Spleen (tissue), 11 donors: ENCODE measurements around the gene MAST4. TPM values are rescaled to one million over a fixed set of nuclear protein-coding genes. Genes with fewer than 3 reads are reported as not detected.

Source experiments
- DNase-seq: peaks from one replicate; pipeline ENCODE4 v3.0.0-alpha.2; 2020
- H3K27ac ChIP-seq, 8 donors: fragments of 200-600 bp; sonication (generic) in 7 of 8; 1 replicate in 4 of 8; 2 replicates in 4 of 8; pipeline versions ENCODE4 v1.5.0 to v1.8.0; 2016 to 2021; ENCODE audit warnings: inconsistent platforms in 4 of 8, mild to moderate bottlenecking in 4 of 8, moderate library complexity in 1 of 8
- H3K27me3 ChIP-seq, 7 donors: fragments of 200-600 bp; sonication (generic) in 6 of 7; replicated peaks in 1 of 7; 1 replicate in 4 of 7; 2 replicates in 3 of 7; pipeline versions ENCODE4 v1.5.0 to v1.8.0; 2016 to 2021; ENCODE audit warnings: inconsistent platforms in 3 of 7, mild to moderate bottlenecking in 1 of 7
- H3K36me3 ChIP-seq, 6 donors: fragments of 200-600 bp; sonication (generic) in 5 of 6; 1 replicate in 4 of 6; 2 replicates in 2 of 6; pipeline versions ENCODE4 v1.5.0 to v1.8.0; 2016 to 2021; ENCODE audit warnings: inconsistent platforms in 2 of 6
- H3K4me1 ChIP-seq, 6 donors: fragments of 200-600 bp; sonication (generic) in 5 of 6; 1 replicate in 3 of 6; 2 replicates in 3 of 6; pipeline versions ENCODE4 v1.5.0 to v1.8.0; 2016 to 2021; ENCODE audit warnings: inconsistent platforms in 3 of 6
- H3K4me3 ChIP-seq, 8 donors: fragments of 200-600 bp; sonication (generic) in 7 of 8; 1 replicate in 4 of 8; 2 replicates in 4 of 8; pipeline versions ENCODE4 v1.5.0 to v1.8.0; 2016 to 2021; ENCODE audit warnings: inconsistent platforms in 4 of 8, mild to moderate bottlenecking in 4 of 8, moderate library complexity in 2 of 8
- H3K9me3 ChIP-seq, 8 donors: fragments of 200-600 bp; sonication (generic) in 7 of 8; 1 replicate in 4 of 8; 2 replicates in 4 of 8; pipeline versions ENCODE4 v1.5.0 to v1.8.0; 2016 to 2021; ENCODE audit warnings: inconsistent platforms in 4 of 8
- POLR2A ChIP-seq, 3 donors: fragments of 450-650 bp; IDR thresholded peaks; one replicate each; pipeline ENCODE4 v1.5.1; 2017; ENCODE audit warnings: antibody characterized with exemption in 3 of 3, mild to moderate bottlenecking in 1 of 3
- POLR2AphosphoS5 ChIP-seq, 3 donors: sonication (generic); formaldehyde crosslinking; IDR thresholded peaks; one replicate each; pipeline ENCODE4 v1.5.1; 2017; ENCODE audit warnings: antibody characterized with exemption in 3 of 3
- WGBS, 5 donors: extraction: QIAGEN DNeasy Blood & Tissue Kit in 3 of 5; methylation state at CpG; one replicate each; pipeline versions ENCODE4 v1.1.5 to v1.1.7; 2013 to 2018; 5-methylcytosine and 5-hydroxymethylcytosine counted together
- intact Hi-C: fragments of 100-400 bp; cut with DNase I; formaldehyde crosslinking; loops from one replicate; pipeline ENCODE4 v1.15.0; 2023; ENCODE audit warnings: low total_unique reads
- polyA plus RNA-seq, 3 donors: library from polyadenylated mRNA; stranded (reverse); fragments of 200-250 nt; gene quantifications; one replicate each; pipeline ENCODE4 v1.2.1, GENCODE V29; 2013
- total RNA-seq, 7 donors: library from RNA; depleted of rRNA in 3 of 7; stranded (reverse); fragments of >200 nt in 3 of 7; fragmentation: NEBNext Ultra II Directional in 4 of 7; extraction: Animal tissue kit (Norgen Biotek cat#: 25700) in 4 of 7; gene quantifications; one replicate each; pipeline versions ENCODE4 v1.1.0 to v1.2.1, GENCODE V29; 2016 to 2021
- TF ChIP-seq, protein P1 (sequence below), 11 experiments: fragments of 200-600 bp in 7 of 11; fragments of 450-650 bp in 4 of 11; sonication (generic) in 4 of 11; IDR thresholded peaks in 8 of 11; conservative IDR thresholded peaks in 3 of 11; 1 replicate in 7 of 11; 2 replicates in 4 of 11; pipeline versions ENCODE4 v1.4.0 to v1.8.0; 2016 to 2021; ENCODE audit warnings: antibody characterized with exemption in 11 of 11, inconsistent platforms in 4 of 11, mild to moderate bottlenecking in 1 of 11
- donor health status: healthy with polysubstance abuse.
- donor health status: DM: no; HTN: no; CAD: no; lungs with moderate emphysema.
- donor health status: DM: no; HTN: no; CAD: no.
- donor health status: Bipolar disorder and iron deficiency.
- donor health status: healthy.
- donor health status: DM: no; HTN: no; CAD: no.
- donor health status: DM: yes; HTN: yes; CAD: no.

Gene MAST4
- total and polyA plus RNA-seq, 10 donors = 2.5 to 43.7 (median 25.4) TPM

DNA sequence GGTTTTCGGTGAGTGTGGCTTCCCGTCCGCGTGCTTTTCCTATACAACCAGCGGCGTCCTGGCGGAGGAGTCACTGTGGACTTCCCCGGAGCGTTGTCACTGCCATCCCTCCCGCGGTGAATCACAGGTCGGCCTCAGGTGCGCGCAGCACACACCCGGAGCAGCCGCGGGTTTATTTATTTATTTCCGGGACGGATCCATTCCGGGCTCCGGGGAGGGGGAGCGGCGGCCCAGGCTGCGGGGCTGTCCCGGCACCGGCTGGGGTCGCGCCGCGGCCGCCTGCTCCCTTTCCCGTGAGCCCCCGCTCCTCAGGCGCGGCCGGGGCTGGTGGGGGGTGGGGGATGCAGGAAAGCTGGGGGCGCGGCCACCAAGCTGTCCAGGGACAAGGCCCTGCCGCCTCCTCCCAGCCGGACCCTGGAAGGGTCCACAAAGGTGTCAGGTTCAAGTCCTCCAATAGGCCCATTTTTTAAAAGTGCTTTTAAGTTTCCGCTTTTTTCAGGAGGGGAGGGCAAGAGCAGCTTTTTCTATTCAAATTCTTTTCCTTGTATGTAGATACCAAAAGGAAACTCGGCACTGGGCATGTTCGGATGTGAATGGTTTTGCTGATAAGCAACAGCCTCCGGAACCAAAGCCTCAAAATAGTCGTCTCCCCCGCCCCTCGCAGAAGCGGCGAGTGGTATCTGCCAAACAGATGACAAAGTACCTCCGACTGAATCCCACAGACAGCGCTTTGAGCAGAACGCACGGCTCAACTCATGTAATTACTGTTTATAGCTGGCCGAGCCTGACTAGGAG, 407.9 kb downstream of the MAST4 start:
- 0 to 1% (median 0%) methylated on average over 42 to 54 of the region's 54 CpGs for WGBS, 5 donors
- H3K27ac ChIP-seq = peak overlapping the region; percentile 67 to 89 (median 87)
- H3K27me3 ChIP-seq = no peaks in the 10 kb centered on the region
- H3K4me3 ChIP-seq = peak overlapping the region; percentile 14 to 75 (median 60)
- TF ChIP-seq, protein P1, sequence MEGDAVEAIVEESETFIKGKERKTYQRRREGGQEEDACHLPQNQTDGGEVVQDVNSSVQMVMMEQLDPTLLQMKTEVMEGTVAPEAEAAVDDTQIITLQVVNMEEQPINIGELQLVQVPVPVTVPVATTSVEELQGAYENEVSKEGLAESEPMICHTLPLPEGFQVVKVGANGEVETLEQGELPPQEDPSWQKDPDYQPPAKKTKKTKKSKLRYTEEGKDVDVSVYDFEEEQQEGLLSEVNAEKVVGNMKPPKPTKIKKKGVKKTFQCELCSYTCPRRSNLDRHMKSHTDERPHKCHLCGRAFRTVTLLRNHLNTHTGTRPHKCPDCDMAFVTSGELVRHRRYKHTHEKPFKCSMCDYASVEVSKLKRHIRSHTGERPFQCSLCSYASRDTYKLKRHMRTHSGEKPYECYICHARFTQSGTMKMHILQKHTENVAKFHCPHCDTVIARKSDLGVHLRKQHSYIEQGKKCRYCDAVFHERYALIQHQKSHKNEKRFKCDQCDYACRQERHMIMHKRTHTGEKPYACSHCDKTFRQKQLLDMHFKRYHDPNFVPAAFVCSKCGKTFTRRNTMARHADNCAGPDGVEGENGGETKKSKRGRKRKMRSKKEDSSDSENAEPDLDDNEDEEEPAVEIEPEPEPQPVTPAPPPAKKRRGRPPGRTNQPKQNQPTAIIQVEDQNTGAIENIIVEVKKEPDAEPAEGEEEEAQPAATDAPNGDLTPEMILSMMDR (IDR thresholded peaks at IDR 0.05 in 8 of 11, conservative IDR thresholded peaks at IDR 0.05 in 3 of 11) = peak in 1 of 11 experiments; percentile 20
- TF ChIP-seq POLR2AphosphoS5 (IDR thresholded peaks at IDR 0.05) (peak; percentile 64 to 92 (median 80)), POLR2A (IDR thresholded peaks at IDR 0.05) (peak in 1 of 3 donors; percentile 69)
- peak; percentile 91 for DNase-seq
- peaks cover 5 to 43% (median 34%) of the 10 kb centered on the region in 6 donors for H3K4me1 ChIP-seq
- no peaks in the 10 kb centered on the region for H3K9me3 ChIP-seq
- intact Hi-C loops = no loop called here
- no peaks in the 10 kb centered on the region for H3K36me3 ChIP-seq

DNA sequence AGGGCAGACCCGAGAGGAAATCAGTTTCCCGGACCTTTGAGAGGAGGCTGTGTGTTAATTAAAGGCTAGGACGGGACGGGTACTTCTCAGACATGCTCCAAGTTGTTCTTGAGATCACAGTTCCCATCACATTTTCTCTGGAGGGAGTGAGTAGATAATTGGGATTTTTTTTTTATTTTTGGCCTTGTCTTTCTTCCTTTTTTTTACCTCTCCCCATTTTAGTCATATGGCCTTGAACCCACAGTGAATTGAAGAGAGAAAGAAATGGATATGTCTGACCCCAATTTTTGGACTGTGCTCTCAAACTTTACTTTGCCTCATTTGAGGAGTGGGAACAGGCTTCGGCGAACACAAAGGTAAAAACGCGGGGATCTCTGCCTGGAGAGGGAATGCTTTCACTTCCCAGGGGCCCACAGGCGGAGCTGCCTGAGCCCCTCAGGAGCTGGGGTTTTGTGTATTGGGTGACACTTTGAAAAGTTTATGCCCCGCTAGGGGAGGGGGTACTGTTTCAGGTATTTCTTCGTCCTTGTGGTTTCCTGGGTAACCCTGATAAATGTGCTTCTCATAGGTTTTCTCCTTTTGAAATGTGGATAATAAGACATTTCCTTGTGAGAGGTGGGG, 408.6 kb downstream of the MAST4 start:
- intact Hi-C loops = no loop called here
- TF ChIP-seq POLR2A (IDR thresholded peaks at IDR 0.05) = no peak
- TF ChIP-seq, protein P1 (IDR thresholded peaks at IDR 0.05 in 8 of 11, conservative IDR thresholded peaks at IDR 0.05 in 3 of 11) = no peak
- no peak for TF ChIP-seq POLR2AphosphoS5 (IDR thresholded peaks at IDR 0.05)
- no peak for DNase-seq
- Histone ChIP-seq H3K4me3 (peak overlapping the region; percentile 14 to 75 (median 60)), H3K4me1 (peaks cover 5 to 43% (median 34%) of the 10 kb centered on the region in 6 donors), H3K27ac (peak overlapping the region; percentile 67 to 89 (median 87)), H3K36me3 (no peaks in the 10 kb centered on the region), H3K9me3 (no peaks in the 10 kb centered on the region), H3K27me3 (no peaks in the 10 kb centered on the region)
- WGBS, 5 donors = 3 to 12% (median 3%) methylated on average over 11 of the region's 11 CpGs

DNA sequence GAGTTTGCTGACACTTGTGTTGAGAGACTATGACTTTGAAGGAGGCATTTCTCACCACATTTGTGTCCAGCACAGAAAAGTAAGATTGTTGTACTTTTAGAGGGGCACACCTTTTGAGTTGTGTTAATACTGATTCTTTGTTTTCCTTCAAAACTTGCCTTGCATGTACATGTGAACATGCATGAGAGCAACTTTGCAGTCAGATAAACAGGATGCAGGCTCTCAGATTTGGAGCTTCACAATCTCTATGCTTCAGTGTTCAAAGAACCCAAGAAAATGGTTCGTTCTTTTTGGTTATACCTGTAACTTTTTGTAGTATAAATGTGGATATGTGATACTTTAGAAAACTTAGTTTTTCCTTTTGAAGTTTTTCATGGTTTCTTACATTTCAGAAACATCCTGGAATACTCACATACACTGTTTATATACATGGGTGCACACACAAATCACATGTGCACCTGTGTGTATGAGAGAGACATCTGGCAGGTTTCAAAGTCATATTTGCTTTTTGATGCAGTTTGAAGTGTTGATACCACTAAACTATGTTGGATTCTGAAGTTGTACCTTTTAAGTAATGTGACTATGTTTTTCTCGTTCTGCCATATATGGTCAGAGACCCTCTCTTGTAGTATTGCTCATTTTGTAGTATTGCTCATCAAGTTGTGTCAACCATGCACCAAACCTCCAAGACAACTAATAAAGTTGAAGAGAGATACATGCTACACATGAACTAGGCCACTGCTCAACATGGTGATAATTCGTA, 409.7 kb downstream of the MAST4 start:
- H3K4me3 ChIP-seq = peak overlapping the region in 7 of 8 donors; percentile 53 to 75 (median 61)
- intact Hi-C loops = no loop called here
- H3K9me3 ChIP-seq = no peaks in the 10 kb centered on the region
- peaks cover 7 to 52% (median 37%) of the 10 kb centered on the region in 6 donors for H3K4me1 ChIP-seq
- DNase-seq = no peak
- H3K27me3 ChIP-seq = no peaks in the 10 kb centered on the region
- H3K27ac ChIP-seq = peak overlapping the region in 4 of 8 donors; percentile 84 to 89 (median 88)
- 45 to 67% (median 54%) methylated on average over 3 of the region's 3 CpGs for WGBS, 5 donors
- TF ChIP-seq, protein P1 (IDR thresholded peaks at IDR 0.05 in 8 of 11, conservative IDR thresholded peaks at IDR 0.05 in 3 of 11) = no peak
- no peak for TF ChIP-seq POLR2AphosphoS5 (IDR thresholded peaks at IDR 0.05)
- TF ChIP-seq POLR2A (IDR thresholded peaks at IDR 0.05) = no peak
- H3K36me3 ChIP-seq = no peaks in the 10 kb centered on the region
